Measurements from ENCODE around the gene ADAM12.

ADAM12 gene

GRCh38 chr10:125967533-125967932, 420.7 kb downstream of the ADAM12 start:
- Histone ChIP-seq H3K27ac (ENCODE audit: low read depth, low read length) (no peak overlapping the region), H3K79me2 (ENCODE audit: control insufficient read depth, low read length) (no peaks in the 10 kb centered on the region), H3K4me2 (ENCODE audit: low read length) (no peak overlapping the region), H3K4me3 (ENCODE audit: low read length) (no peak overlapping the region), H4K20me1 (ENCODE audit: control insufficient read depth, insufficient read depth, low read depth, low read length) (no peaks in the 10 kb centered on the region), H3K4me1 (ENCODE audit: control insufficient read depth, low read length) (no peaks in the 10 kb centered on the region), H3K27me3 (ENCODE audit: control insufficient read depth, low read length) (peaks cover 2% of the 10 kb centered on the region; the same call in 1 of the 2 replicates), H3K9me3 (ENCODE audit: control insufficient read depth, insufficient read depth, low read length) (no peaks in the 10 kb centered on the region), H3F3A (ENCODE audit: control insufficient read depth, insufficient read depth) (no peaks in the 10 kb centered on the region), H3K36me3 (ENCODE audit: control insufficient read depth, low read length) (no peaks in the 10 kb centered on the region), H3K9me2 (replicated peaks; ENCODE audit: control insufficient read depth, low read length) (no peaks in the 10 kb centered on the region)
- no peak for TF ChIP-seq CTCF (IDR thresholded peaks at IDR 0.05; ENCODE audit: low read depth, low read length, poor library complexity, severe bottlenecking)
- TF ChIP-seq EZH2phosphoT487 (IDR thresholded peaks at IDR 0.05; ENCODE audit: borderline replicate concordance, low read length): no peak

- Histone ChIP-seq H3K4me1 (ENCODE audit: control insufficient read depth, low read length) (no peaks in the 10 kb centered on the region), H3K4me2 (ENCODE audit: low read length) (no peak overlapping the region), H3K9me2 (replicated peaks; ENCODE audit: control insufficient read depth, low read length) (no peaks in the 10 kb centered on the region), H3F3A (ENCODE audit: control insufficient read depth, insufficient read depth) (no peaks in the 10 kb centered on the region), H3K27ac (ENCODE audit: low read depth, low read length) (no peak overlapping the region), H4K20me1 (ENCODE audit: control insufficient read depth, insufficient read depth, low read depth, low read length) (no peaks in the 10 kb centered on the region), H3K36me3 (ENCODE audit: control insufficient read depth, low read length) (no peaks in the 10 kb centered on the region), H3K79me2 (ENCODE audit: control insufficient read depth, low read length) (no peaks in the 10 kb centered on the region), H3K9me3 (ENCODE audit: control insufficient read depth, insufficient read depth, low read length) (no peaks in the 10 kb centered on the region), H3K4me3 (ENCODE audit: low read length) (no peak overlapping the region), H3K27me3 (ENCODE audit: control insufficient read depth, low read length) (peaks cover 2% of the 10 kb centered on the region; the same call in 1 of the 2 replicates)
- TF ChIP-seq CTCF (IDR thresholded peaks at IDR 0.05; ENCODE audit: low read depth, low read length, poor library complexity, severe bottlenecking) (no peak), EZH2phosphoT487 (IDR thresholded peaks at IDR 0.05; ENCODE audit: borderline replicate concordance, low read length) (no peak)
Measured at GRCh38 chr10:125964558-125964957, 423.7 kb downstream of the ADAM12 start.

Measured in DOHH2 (cell line).